ENCODE results near the gene CDCP1. TPM values are rescaled to one million over a fixed set of nuclear protein-coding genes. Genes with fewer than 3 reads are reported as not detected.

CDCP1 gene
- total RNA-seq, 6 donors from 2014 or later: 9.9 to 32.7 (median 19.2) TPM

DNA sequence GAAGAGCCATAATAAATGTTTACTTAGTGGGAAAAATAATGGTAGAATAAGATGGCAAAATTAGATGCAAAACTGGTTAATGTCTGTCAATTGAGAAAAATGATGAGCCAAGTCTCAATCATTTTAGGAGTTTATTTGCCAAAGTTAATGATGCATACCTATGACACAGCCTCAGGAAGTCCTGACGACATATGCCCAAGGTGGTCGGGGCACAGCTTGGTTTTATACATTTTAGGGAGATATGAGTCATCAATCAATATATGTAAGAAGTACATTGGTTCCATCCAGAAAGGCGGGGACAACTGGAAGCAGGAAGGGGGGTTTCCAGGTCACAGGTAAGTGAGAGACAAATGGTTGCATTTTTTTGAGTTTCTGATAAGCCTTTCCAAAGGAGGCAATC, 88.6 kb downstream of the CDCP1 start:
- WGBS, 2 donors: 76 to 89% methylated on average over 3 of the region's 3 CpGs
- H3K4me1 ChIP-seq: peaks cover 20 to 26% (median 24%) of the 10 kb centered on the region in 4 donors

GRCh38 chr3:45056608-45057301, 89.4 kb downstream of the CDCP1 start:
- H3K27me3 ChIP-seq: no peaks in the 10 kb centered on the region
- 56 to 80% methylated on average over 4 to 5 of the region's 5 CpGs for WGBS, 2 donors
- no peaks in the 10 kb centered on the region for H3K9me3 ChIP-seq
- peak overlapping the region; percentile 12 to 69 (median 38) for H3K27ac ChIP-seq
- ATAC-seq (ENCODE audit: low FRiP score in 2 of 2) (peak in 1 of 2 donors; percentile 41), DNase-seq (no peak)
- H3K4me3 ChIP-seq: no peak overlapping the region
- TF ChIP-seq POLR2AphosphoS5 (IDR thresholded peaks at IDR 0.05): no peak
- TF ChIP-seq EP300 (IDR thresholded peaks at IDR 0.05): no peak
- no peak for TF ChIP-seq POLR2A (IDR thresholded peaks at IDR 0.05)
- TF ChIP-seq, protein P1, sequence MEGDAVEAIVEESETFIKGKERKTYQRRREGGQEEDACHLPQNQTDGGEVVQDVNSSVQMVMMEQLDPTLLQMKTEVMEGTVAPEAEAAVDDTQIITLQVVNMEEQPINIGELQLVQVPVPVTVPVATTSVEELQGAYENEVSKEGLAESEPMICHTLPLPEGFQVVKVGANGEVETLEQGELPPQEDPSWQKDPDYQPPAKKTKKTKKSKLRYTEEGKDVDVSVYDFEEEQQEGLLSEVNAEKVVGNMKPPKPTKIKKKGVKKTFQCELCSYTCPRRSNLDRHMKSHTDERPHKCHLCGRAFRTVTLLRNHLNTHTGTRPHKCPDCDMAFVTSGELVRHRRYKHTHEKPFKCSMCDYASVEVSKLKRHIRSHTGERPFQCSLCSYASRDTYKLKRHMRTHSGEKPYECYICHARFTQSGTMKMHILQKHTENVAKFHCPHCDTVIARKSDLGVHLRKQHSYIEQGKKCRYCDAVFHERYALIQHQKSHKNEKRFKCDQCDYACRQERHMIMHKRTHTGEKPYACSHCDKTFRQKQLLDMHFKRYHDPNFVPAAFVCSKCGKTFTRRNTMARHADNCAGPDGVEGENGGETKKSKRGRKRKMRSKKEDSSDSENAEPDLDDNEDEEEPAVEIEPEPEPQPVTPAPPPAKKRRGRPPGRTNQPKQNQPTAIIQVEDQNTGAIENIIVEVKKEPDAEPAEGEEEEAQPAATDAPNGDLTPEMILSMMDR (IDR thresholded peaks at IDR 0.05): no peak
- peaks cover 17 to 26% (median 23%) of the 10 kb centered on the region in 4 donors for H3K4me1 ChIP-seq
- H3K36me3 ChIP-seq: no peaks in the 10 kb centered on the region

More for the DNA sequence above, 88.6 kb downstream of the CDCP1 start:
- Histone ChIP-seq H3K27ac (peak overlapping the region in 2 of 4 donors; percentile 12 to 63), H3K9me3 (no peaks in the 10 kb centered on the region), H3K4me3 (no peak overlapping the region), H3K27me3 (no peaks in the 10 kb centered on the region), H3K36me3 (no peaks in the 10 kb centered on the region)
- no peak for DNase-seq
- no peak for TF ChIP-seq POLR2AphosphoS5 (IDR thresholded peaks at IDR 0.05)
- TF ChIP-seq, protein P1 (IDR thresholded peaks at IDR 0.05): no peak
- no peak for TF ChIP-seq EP300 (IDR thresholded peaks at IDR 0.05)
- TF ChIP-seq POLR2A (IDR thresholded peaks at IDR 0.05): no peak
- ATAC-seq (ENCODE audit: low FRiP score in 2 of 2): no peak

GRCh38 chr3:45055411-45056143, 90.6 kb downstream of the CDCP1 start:
- peak overlapping the region; percentile 23 to 69 (median 41) for H3K27ac ChIP-seq
- peak in 1 of 2 donors; percentile 49 for ATAC-seq (ENCODE audit: low FRiP score in 2 of 2)

DNA sequence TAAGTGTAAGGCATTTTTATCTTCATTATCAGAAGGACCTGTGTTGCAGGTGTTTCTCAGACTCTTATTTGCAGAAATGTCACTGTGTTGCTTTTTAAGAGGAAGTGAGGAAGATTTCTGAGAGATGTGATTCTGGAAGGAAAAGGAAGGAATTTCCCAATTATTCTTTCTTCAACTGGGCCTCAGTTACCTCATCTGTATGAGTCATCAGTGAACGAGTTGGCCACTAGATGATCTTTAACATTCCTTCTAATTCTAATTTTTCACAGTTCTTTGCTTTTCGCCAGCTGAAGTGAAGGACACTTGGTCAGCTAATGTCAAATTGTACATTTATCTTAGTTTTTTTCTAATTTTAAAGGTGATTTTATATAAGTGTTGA, 91.2 kb downstream of the CDCP1 start:
- Histone ChIP-seq H3K27ac (peak overlapping the region in 3 of 4 donors; percentile 23 to 69 (median 41)), H3K9me3 (no peaks in the 10 kb centered on the region), H3K4me3 (no peak overlapping the region), H3K27me3 (no peaks in the 10 kb centered on the region), H3K36me3 (no peaks in the 10 kb centered on the region), H3K4me1 (peaks cover 17 to 26% (median 23%) of the 10 kb centered on the region in 4 donors)
- ATAC-seq (ENCODE audit: low FRiP score in 2 of 2): peak in 1 of 2 donors; percentile 82
- no peak for TF ChIP-seq EP300 (IDR thresholded peaks at IDR 0.05)
- no peak for TF ChIP-seq POLR2AphosphoS5 (IDR thresholded peaks at IDR 0.05)
- TF ChIP-seq, protein P1 (IDR thresholded peaks at IDR 0.05): no peak
- TF ChIP-seq POLR2A (IDR thresholded peaks at IDR 0.05): no peak
- DNase-seq: no peak
- 41 to 43% methylated on average over 2 of the region's 2 CpGs for WGBS, 2 donors

More at GRCh38 chr3:45055411-45056143, 90.6 kb downstream of the CDCP1 start:
- Histone ChIP-seq H3K36me3 (no peaks in the 10 kb centered on the region), H3K9me3 (no peaks in the 10 kb centered on the region), H3K27me3 (no peaks in the 10 kb centered on the region), H3K4me3 (no peak overlapping the region), H3K4me1 (peaks cover 17 to 26% (median 23%) of the 10 kb centered on the region in 4 donors)
- WGBS, 2 donors: 72 to 73% methylated on average over 7 of the region's 7 CpGs
- DNase-seq: no peak
- TF ChIP-seq, protein P1 (IDR thresholded peaks at IDR 0.05): peak in 1 of 6 experiments; percentile 9
- TF ChIP-seq POLR2A (IDR thresholded peaks at IDR 0.05): no peak
- no peak for TF ChIP-seq EP300 (IDR thresholded peaks at IDR 0.05)

All from upper lobe of left lung (tissue), 6 donors.